HCT116 (cell line): ENCODE data around the gene POLR3G. TPM values are rescaled to one million over a fixed set of nuclear protein-coding genes. Genes with fewer than 3 reads are reported as not detected.

Experiments used
- ATAC-seq: fragments of 200-7000 bp; cut with Tn5 transposase; 2 replicates; pipeline ENCODE4 v1.9.1; 2020; ENCODE audit warnings: mild to moderate bottlenecking, moderate library complexity
- BruUV-seq: library from RNA; stranded (reverse); fragments of 400-500 nt; replicated peaks from 2 replicates; lab custom pipeline; 2021; lab: Mats Ljungman, UMichigan
- CTCF ChIA-PET: fragments of 300-600 bp; sonication (Branson Sonifier 250); formaldehyde crosslinking; loops from one replicate; lab custom pipeline; 2021; ENCODE audit warnings: antibody characterized with exemption; lab: Charles Lee
- POLR2A ChIA-PET: fragments of 300-600, 350-600 bp; sonication (Branson Sonifier 250); formaldehyde crosslinking; loops from one replicate; lab custom pipeline; 2021; ENCODE audit warnings: antibody characterized with exemption; lab: Charles Lee
- RAD21 ChIA-PET, 2 experiments: fragments of 300-600 bp; sonication (Branson Sonifier 250); formaldehyde crosslinking; loops; one replicate each; lab custom pipeline; 2023; ENCODE audit warnings: low total read pairs in 2 of 2; ENCODE audit not compliant: uncharacterized antibody in 2 of 2, unreplicated experiment in 2 of 2, low non-redundant PET in 1 of 2; lab: Charles Lee
- DNase-seq: peaks from one replicate; pipeline ENCODE4 v3.0.0-alpha.2; 2010; ENCODE audit warnings: low read depth, low spot score
- H2AFZ ChIP-seq: fragments of 200-600 bp; shearing (Covaris generic), sonication (generic); 2 replicates; pipeline ENCODE4 v1.6.1; 2017; ENCODE audit warnings: low read depth, mixed run types, mixed read lengths, antibody characterized with exemption, low read length; ENCODE audit not compliant: poor library complexity, severe bottlenecking
- H3K27ac ChIP-seq: 2 replicates; pipeline ENCODE4 v1.5.1; 2012; ENCODE audit warnings: low read depth, low read length
- H3K27me3 ChIP-seq: fragments of 200-600 bp; sonication (generic); 2 replicates; pipeline ENCODE4 v1.6.1; 2016; ENCODE audit warnings: mixed run types, low read length, mixed read lengths; ENCODE audit not compliant: insufficient read depth
- H3K36me3 ChIP-seq, 2 experiments: fragments of 200-500 bp in 1 of 2; fragments of 200-600 bp in 1 of 2; sonication (Bioruptor generic) in 1 of 2; sonication (generic) in 1 of 2; 2 replicates each; pipeline versions ENCODE4 v1.5.1 to v1.6.1; 2014 to 2016; ENCODE audit warnings: low read length in 2 of 2, inconsistent platforms in 1 of 2, mixed read lengths in 1 of 2, mixed run types in 1 of 2; ENCODE audit not compliant: insufficient read depth in 2 of 2, control insufficient read depth in 1 of 2
- H3K4me1 ChIP-seq, 2 experiments: fragments of 200-600 bp in 1 of 2; sonication (generic) in 1 of 2; 2 replicates each; pipeline versions ENCODE4 v1.5.1 to v1.6.1; 2012 to 2017; ENCODE audit warnings: low read length in 2 of 2, inconsistent platforms in 1 of 2, mild to moderate bottlenecking in 1 of 2, mixed read lengths in 1 of 2, mixed run types in 1 of 2, moderate library complexity in 1 of 2; ENCODE audit not compliant: insufficient read depth in 2 of 2, control insufficient read depth in 1 of 2
- H3K4me2 ChIP-seq: fragments of 200-600 bp; sonication (generic); 2 replicates; pipeline ENCODE4 v1.6.1; 2017; ENCODE audit warnings: mixed run types, low read length, mixed read lengths
- H3K4me3 ChIP-seq, 2 experiments: fragments of 200-600 bp in 1 of 2; sonication (generic) in 1 of 2; replicated peaks in 1 of 2; 2 replicates each; pipeline ENCODE4 v1.5.1; 2011 to 2016; ENCODE audit warnings: low read length in 2 of 2, control low read depth in 1 of 2, low read depth in 1 of 2, mild to moderate bottlenecking in 1 of 2, mixed read lengths in 1 of 2, mixed run types in 1 of 2
- H3K79me2 ChIP-seq: fragments of 200-600 bp; sonication (generic); 2 replicates; pipeline ENCODE4 v1.6.1; 2017; ENCODE audit warnings: mild to moderate bottlenecking, mixed run types, low read length, moderate library complexity, mixed read lengths; ENCODE audit not compliant: insufficient read depth
- H3K9ac ChIP-seq: fragments of 200-600 bp; sonication (generic); 2 replicates; pipeline ENCODE4 v1.6.1; 2016; ENCODE audit warnings: low read length, mixed read lengths
- H3K9me2 ChIP-seq: fragments of 200-600 bp; sonication (generic), shearing (Covaris generic); 2 replicates; pipeline ENCODE4 v1.6.1; 2017; ENCODE audit warnings: mixed run types, mild to moderate bottlenecking, moderate library complexity; ENCODE audit not compliant: insufficient read depth
- H3K9me3 ChIP-seq, 2 experiments: fragments of 200-500 bp in 1 of 2; fragments of 200-600 bp in 1 of 2; sonication (Bioruptor generic) in 1 of 2; sonication (generic) in 1 of 2; 2 replicates each; pipeline ENCODE4 v1.6.1; 2014 to 2017; ENCODE audit warnings: low read length in 2 of 2, mixed read lengths in 2 of 2, inconsistent platforms in 1 of 2, low read depth in 1 of 2, mild to moderate bottlenecking in 1 of 2, mixed run types in 1 of 2, moderate library complexity in 1 of 2; ENCODE audit not compliant: control insufficient read depth in 1 of 2, insufficient read depth in 1 of 2
- H4K20me1 ChIP-seq: fragments of 200-600 bp; sonication (generic), shearing (Covaris generic); 2 replicates; pipeline ENCODE4 v1.6.1; 2017; ENCODE audit warnings: mixed run types, mild to moderate bottlenecking, moderate library complexity; ENCODE audit not compliant: insufficient read depth
- CBX3 ChIP-seq: IDR thresholded peaks from 2 replicates; pipeline ENCODE4 v1.6.1; 2012; ENCODE audit warnings: low read depth
- EGR1 ChIP-seq: IDR thresholded peaks from 2 replicates; pipeline ENCODE4 v1.6.1; 2012; ENCODE audit warnings: low read depth
- ELF1 ChIP-seq: IDR thresholded peaks from 2 replicates; pipeline ENCODE4 v1.6.1; 2012; ENCODE audit warnings: low read depth, borderline replicate concordance
- EZH2phosphoT487 ChIP-seq: fragments of 200-600 bp; IDR thresholded peaks from 2 replicates; pipeline ENCODE4 v1.6.1; 2018; ENCODE audit warnings: antibody characterized with exemption, borderline replicate concordance
- FOSL1 ChIP-seq: IDR thresholded peaks from 2 replicates; pipeline ENCODE4 v1.6.1; 2012; ENCODE audit warnings: low read depth
- POLR2AphosphoS5 ChIP-seq: IDR thresholded peaks from 2 replicates; pipeline ENCODE4 v1.6.1; 2011; ENCODE audit warnings: mild to moderate bottlenecking, low read depth, low read length, moderate library complexity
- RAD21 ChIP-seq: IDR thresholded peaks from 2 replicates; pipeline ENCODE4 v1.6.1; 2012; ENCODE audit warnings: low read depth, mild to moderate bottlenecking
- SIN3A ChIP-seq: IDR thresholded peaks from 2 replicates; pipeline ENCODE4 v1.6.1; 2012; ENCODE audit warnings: low read depth
- SP1 ChIP-seq: IDR thresholded peaks from 2 replicates; pipeline ENCODE4 v1.6.1; 2012; ENCODE audit warnings: low read depth
- SRF ChIP-seq: IDR thresholded peaks from 2 replicates; pipeline ENCODE4 v1.6.1; 2012; ENCODE audit warnings: low read depth
- TCF7L2 ChIP-seq: IDR thresholded peaks from 2 replicates; pipeline ENCODE4 v1.7.0; 2011; ENCODE audit warnings: borderline replicate concordance, inconsistent platforms; ENCODE audit not compliant: insufficient read depth, insufficient read length; ENCODE audit errors: extremely low read depth
- ZNF274 ChIP-seq: fragments of 200-500 bp; sonication (Bioruptor generic); IDR thresholded peaks from 2 replicates; pipeline ENCODE4 v1.6.1; 2014; ENCODE audit warnings: mild to moderate bottlenecking, low read depth, low read length, inconsistent platforms
- intact Hi-C: fragments of 100-400 bp; cut with micrococcal nuclease; formaldehyde crosslinking; loops from 2 replicates; pipeline ENCODE4 v1.10.0; 2022
- total RNA-seq: library from RNA; stranded (reverse); gene quantifications from one replicate; pipeline ENCODE4 v1.2.1, GENCODE V29; 2021; ENCODE audit not compliant: unreplicated experiment
- TF ChIP-seq, protein P1 (sequence below): IDR thresholded peaks from 2 replicates; pipeline ENCODE4 v1.6.1; 2011; ENCODE audit warnings: mild to moderate bottlenecking, low read length, moderate library complexity; ENCODE audit not compliant: insufficient replicate concordance; ENCODE audit errors: extremely low read depth
- TF ChIP-seq, protein P2 (sequence below), 3 experiments: fragments of 200-600 bp in 1 of 3; sonication (generic) in 1 of 3; IDR thresholded peaks in 2 of 3; conservative IDR thresholded peaks in 1 of 3; 2 replicates each; pipeline ENCODE4 v1.5.1; 2012 to 2017; ENCODE audit warnings: low read depth in 2 of 3, low read length in 2 of 3, antibody characterized with exemption in 1 of 3, borderline replicate concordance in 1 of 3, control low read depth in 1 of 3, mild to moderate bottlenecking in 1 of 3, mixed read lengths in 1 of 3, mixed run types in 1 of 3, moderate library complexity in 1 of 3; ENCODE audit not compliant: insufficient read depth in 1 of 3
- TF ChIP-seq, protein P3 (sequence below): IDR thresholded peaks from 2 replicates; pipeline ENCODE4 v1.6.1; 2012

Gene POLR3G
- total RNA-seq, 1 experiment from 2014 or later = 44.8 TPM

DNA sequence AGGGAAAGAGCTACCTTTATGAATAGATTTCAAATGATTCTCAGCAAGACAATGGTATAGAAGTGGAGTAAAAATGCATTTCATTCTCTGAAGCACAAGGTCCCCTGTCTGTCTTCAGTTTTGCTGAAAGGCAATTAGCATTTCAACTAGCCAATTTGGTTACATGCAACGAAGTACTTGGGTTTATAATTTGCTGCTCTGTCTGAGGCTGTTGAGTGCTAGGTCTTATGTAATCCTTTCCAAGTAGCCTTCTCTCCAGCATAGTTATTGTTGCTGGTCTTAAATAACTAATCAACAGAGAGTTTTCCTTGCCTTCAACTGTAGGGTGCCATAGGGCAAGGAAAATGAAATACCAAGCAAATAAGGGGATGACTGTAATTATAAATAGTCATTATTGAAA lies 88.4 kb downstream of the POLR3G start:
- Histone ChIP-seq H2AFZ (no peak overlapping the region), H3K9me2 (no peaks in the 10 kb centered on the region), H3K27ac (no peak overlapping the region), H3K4me1 (no peaks in the 10 kb centered on the region; a peak in 1 of 4 replicates), H3K9me3 (no peaks in the 10 kb centered on the region), H3K79me2 (no peaks in the 10 kb centered on the region), H3K4me3 (no peak overlapping the region), H3K36me3 (no peaks in the 10 kb centered on the region), H4K20me1 (no peaks in the 10 kb centered on the region), H3K27me3 (no peaks in the 10 kb centered on the region)
- BruUV-seq = no TSS peak
- intact Hi-C loops = no loop called here
- ChIA-PET CTCF (no interaction called here), POLR2A (no interaction called here)
- no peak for TF ChIP-seq EZH2phosphoT487
- no peak for TF ChIP-seq SP1
- TF ChIP-seq, protein P1, sequence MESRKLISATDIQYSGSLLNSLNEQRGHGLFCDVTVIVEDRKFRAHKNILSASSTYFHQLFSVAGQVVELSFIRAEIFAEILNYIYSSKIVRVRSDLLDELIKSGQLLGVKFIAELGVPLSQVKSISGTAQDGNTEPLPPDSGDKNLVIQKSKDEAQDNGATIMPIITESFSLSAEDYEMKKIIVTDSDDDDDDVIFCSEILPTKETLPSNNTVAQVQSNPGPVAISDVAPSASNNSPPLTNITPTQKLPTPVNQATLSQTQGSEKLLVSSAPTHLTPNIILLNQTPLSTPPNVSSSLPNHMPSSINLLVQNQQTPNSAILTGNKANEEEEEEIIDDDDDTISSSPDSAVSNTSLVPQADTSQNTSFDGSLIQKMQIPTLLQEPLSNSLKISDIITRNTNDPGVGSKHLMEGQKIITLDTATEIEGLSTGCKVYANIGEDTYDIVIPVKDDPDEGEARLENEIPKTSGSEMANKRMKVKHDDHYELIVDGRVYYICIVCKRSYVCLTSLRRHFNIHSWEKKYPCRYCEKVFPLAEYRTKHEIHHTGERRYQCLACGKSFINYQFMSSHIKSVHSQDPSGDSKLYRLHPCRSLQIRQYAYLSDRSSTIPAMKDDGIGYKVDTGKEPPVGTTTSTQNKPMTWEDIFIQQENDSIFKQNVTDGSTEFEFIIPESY = no peak
- no peak for TF ChIP-seq SRF
- TF ChIP-seq EGR1 = no peak
- no peak for TF ChIP-seq ZNF274
- no peak for TF ChIP-seq POLR2AphosphoS5
- TF ChIP-seq SIN3A = no peak
- TF ChIP-seq RAD21 = no peak
- no peak for TF ChIP-seq ELF1
- TF ChIP-seq, protein P2, sequence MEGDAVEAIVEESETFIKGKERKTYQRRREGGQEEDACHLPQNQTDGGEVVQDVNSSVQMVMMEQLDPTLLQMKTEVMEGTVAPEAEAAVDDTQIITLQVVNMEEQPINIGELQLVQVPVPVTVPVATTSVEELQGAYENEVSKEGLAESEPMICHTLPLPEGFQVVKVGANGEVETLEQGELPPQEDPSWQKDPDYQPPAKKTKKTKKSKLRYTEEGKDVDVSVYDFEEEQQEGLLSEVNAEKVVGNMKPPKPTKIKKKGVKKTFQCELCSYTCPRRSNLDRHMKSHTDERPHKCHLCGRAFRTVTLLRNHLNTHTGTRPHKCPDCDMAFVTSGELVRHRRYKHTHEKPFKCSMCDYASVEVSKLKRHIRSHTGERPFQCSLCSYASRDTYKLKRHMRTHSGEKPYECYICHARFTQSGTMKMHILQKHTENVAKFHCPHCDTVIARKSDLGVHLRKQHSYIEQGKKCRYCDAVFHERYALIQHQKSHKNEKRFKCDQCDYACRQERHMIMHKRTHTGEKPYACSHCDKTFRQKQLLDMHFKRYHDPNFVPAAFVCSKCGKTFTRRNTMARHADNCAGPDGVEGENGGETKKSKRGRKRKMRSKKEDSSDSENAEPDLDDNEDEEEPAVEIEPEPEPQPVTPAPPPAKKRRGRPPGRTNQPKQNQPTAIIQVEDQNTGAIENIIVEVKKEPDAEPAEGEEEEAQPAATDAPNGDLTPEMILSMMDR (IDR thresholded peaks at IDR 0.05 in 2 of 3, conservative IDR thresholded peaks at IDR 0.05 in 1 of 3; ENCODE audit: borderline replicate concordance in 1 of 3, insufficient read depth in 1 of 3, low read depth in 2 of 3, low read length in 2 of 3) = no peak
- no peak for TF ChIP-seq CBX3
- no peak for TF ChIP-seq TCF7L2
- TF ChIP-seq, protein P3, sequence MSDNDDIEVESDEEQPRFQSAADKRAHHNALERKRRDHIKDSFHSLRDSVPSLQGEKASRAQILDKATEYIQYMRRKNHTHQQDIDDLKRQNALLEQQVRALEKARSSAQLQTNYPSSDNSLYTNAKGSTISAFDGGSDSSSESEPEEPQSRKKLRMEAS = no peak
- no peak for TF ChIP-seq FOSL1
- TF ChIP-seq, all 23 proteins: peak for 0
- Histone ChIP-seq H3K4me2 (no peak overlapping the region), H3K9ac (no peak overlapping the region)
- DNase-seq (no peak), ATAC-seq (no peak)
- RAD21 ChIA-PET = no interaction called here

Other genes with a start within 250 kb of the POLR3G start
- 42.8 TPM for gene CETN3, start 65.1 kb upstream of the POLR3G start, total RNA-seq
- gene MBLAC2, start 93 bp upstream of the POLR3G start, total RNA-seq = 5.7 TPM
- gene LYSMD3, start 54.7 kb downstream of the POLR3G start, total RNA-seq = 18.0 TPM
- gene ADGRV1, start 83.9 kb downstream of the POLR3G start, total RNA-seq = 6.0 TPM